ENCODE results near the gene SND1.
"Not testable (repeated sequence)": the region's sequence is repeated elsewhere in the genome, so short reads cannot be mapped to it uniquely, and the experiment has no call there.

The SND1 gene

DNA sequence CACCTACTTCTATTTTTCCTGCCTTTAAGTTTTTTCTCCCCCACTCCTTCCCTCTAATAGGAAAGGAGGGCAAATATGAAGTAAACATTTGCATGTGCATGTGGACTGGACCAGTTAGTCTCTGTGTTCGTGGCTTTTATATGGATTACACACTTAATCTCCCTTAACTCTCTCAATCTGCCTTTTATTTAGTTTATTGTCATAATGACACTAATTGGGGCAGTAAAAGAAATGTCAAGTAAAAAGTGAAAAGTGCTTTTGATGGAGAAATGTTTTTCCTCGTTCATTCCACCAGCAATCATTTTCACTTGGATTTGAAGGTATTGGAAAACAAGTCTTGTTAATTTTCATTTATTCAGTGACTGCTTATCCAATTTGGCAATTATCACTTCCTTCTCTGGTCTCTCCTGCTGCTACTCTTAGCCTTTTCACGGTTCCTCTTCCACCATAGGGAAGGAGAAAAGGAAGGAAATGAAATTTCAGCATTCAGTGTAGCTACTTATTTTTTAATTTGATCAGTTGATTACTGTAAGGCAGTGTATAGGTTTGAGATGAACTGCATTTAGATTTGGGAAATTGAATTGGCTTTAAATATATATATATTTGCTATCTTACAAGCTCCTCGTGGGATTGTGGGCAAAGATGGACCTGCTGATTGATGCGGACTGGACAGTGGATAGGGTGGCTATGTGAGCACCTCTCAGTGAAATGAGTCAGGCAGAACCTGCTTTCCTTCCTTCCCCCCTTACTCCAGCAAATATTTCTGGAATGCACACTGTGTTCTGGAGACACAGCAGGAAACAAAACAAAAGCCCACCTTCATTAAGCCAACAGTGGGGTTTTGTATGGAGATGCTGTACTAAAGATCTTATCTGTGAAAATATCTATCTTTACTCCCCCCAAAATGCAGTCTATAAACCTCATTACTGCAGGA, 301.7 kb downstream of the SND1 start:
- peaks cover 6% of the 10 kb centered on the region for H3K4me1 Mint-ChIP-seq
- no peak overlapping the region for H3K27ac Mint-ChIP-seq
- H3K36me3 Mint-ChIP-seq: peaks cover 42% of the 10 kb centered on the region
- no peak overlapping the region for H3K4me3 Mint-ChIP-seq
- H3K27me3 Mint-ChIP-seq: no peaks in the 10 kb centered on the region
- H3K9me3 Mint-ChIP-seq: no peaks in the 10 kb centered on the region
- ATAC-seq: no peak

DNA sequence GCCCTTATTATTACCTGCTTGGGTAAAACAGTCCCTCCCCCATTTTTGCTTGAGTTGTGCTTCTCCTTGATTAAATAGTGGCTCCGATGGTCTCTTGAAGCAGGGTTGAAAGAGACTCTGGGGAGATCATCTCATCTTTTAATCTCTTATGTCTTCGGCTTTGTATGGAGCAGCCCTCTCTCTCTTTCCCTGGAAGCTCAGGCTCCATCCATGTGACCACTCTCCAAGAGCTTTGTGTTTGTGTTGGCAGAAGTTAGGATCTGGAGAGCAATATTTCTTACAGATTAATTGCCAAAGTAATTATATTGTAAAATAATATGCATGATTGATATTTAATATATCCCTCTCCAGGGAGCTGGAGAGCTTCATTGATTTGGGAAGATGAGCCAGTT, 302.4 kb downstream of the SND1 start:
- H3K27me3 Mint-ChIP-seq: no peaks in the 10 kb centered on the region
- no peak for ATAC-seq

DNA sequence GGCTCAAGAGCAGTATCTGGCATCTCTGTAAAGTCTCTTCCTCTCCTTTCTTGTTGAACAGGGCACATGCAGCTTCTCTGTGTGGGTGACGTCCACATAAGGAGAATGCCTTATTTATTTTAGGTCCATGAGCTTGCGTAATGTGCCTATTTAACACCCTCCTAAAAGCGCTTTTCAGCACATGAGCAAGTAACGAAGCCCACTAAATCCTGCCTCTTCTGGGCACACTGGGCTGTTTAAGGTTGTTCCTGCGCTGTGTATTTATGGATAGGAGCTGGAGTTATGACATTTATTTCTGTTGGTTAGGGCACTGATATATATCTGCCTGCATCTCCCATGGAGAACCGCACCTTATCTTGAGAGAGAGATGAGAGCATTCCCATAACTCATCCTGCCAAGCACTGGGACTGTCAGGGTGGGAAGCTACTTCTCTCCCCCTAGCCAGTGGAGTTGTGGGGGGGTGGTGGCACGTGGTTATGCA, 303.1 kb downstream of the SND1 start:
- ATAC-seq: no peak
- H3K9me3 Mint-ChIP-seq: no peaks in the 10 kb centered on the region
- no peak overlapping the region for H3K27ac Mint-ChIP-seq
- peaks cover 16% of the 10 kb centered on the region for H3K4me1 Mint-ChIP-seq
- peaks cover 41% of the 10 kb centered on the region for H3K36me3 Mint-ChIP-seq
- H3K4me3 Mint-ChIP-seq: no peak overlapping the region
- H3K27me3 Mint-ChIP-seq: no peaks in the 10 kb centered on the region

More for the DNA sequence above, 302.4 kb downstream of the SND1 start:
- H3K4me3 Mint-ChIP-seq: no peak overlapping the region
- H3K27ac Mint-ChIP-seq: no peak overlapping the region
- H3K36me3 Mint-ChIP-seq: peaks cover 38% of the 10 kb centered on the region
- H3K4me1 Mint-ChIP-seq: peaks cover 8% of the 10 kb centered on the region
- no peaks in the 10 kb centered on the region for H3K9me3 Mint-ChIP-seq

DNA sequence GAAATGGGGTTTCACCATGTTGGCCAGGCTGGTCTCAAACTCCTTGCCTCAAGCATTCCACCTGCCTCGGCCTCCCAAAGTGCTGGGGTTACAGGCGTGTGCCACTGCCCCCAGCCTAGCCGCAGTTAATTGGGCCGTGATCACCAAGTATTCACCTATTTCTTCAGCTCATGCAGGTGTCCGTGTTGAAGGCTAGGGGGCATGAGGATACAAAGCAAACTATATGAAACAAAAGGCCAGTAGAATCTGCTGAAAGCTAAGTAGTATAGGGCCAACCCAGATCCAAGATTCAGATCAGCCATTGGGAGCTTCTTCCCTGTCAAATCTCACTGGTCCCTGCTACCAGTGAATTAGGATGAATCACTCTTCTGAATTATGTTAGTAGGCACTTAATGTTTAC, 305.9 kb downstream of the SND1 start:
- Mint-ChIP-seq H3K36me3 (peaks cover 46% of the 10 kb centered on the region), H3K4me3 (no peak overlapping the region), H3K4me1 (peaks cover 14% of the 10 kb centered on the region), H3K27me3 (no peaks in the 10 kb centered on the region), H3K9me3 (no peaks in the 10 kb centered on the region), H3K27ac (no peak overlapping the region)
- no peak for ATAC-seq

DNA sequence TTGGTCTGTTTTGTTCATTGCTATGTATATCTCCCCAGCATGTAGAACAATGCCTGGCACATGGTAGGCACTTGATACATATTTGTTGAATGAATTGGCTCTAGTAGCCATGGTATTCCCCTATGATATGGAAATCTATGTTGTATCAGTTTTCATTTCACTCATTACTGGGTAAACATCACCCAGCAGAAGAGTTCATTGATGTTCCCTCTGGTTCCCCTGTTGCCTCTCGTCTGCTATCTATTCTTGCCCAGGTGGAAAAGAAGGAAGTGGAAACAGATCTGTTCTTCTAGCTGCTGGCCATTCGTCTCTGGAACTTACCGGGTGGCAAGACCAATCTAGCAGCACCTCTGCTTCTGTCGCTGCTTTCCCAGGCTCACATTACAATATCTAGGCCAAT, 307.8 kb downstream of the SND1 start:
- H3K36me3 Mint-ChIP-seq: peaks cover 42% of the 10 kb centered on the region
- no peak overlapping the region for H3K4me3 Mint-ChIP-seq
- ATAC-seq: peak; percentile 50
- no peaks in the 10 kb centered on the region for H3K27me3 Mint-ChIP-seq
- H3K4me1 Mint-ChIP-seq: peaks cover 14% of the 10 kb centered on the region
- peak overlapping the region; percentile 1 for H3K27ac Mint-ChIP-seq
- no peaks in the 10 kb centered on the region for H3K9me3 Mint-ChIP-seq

DNA sequence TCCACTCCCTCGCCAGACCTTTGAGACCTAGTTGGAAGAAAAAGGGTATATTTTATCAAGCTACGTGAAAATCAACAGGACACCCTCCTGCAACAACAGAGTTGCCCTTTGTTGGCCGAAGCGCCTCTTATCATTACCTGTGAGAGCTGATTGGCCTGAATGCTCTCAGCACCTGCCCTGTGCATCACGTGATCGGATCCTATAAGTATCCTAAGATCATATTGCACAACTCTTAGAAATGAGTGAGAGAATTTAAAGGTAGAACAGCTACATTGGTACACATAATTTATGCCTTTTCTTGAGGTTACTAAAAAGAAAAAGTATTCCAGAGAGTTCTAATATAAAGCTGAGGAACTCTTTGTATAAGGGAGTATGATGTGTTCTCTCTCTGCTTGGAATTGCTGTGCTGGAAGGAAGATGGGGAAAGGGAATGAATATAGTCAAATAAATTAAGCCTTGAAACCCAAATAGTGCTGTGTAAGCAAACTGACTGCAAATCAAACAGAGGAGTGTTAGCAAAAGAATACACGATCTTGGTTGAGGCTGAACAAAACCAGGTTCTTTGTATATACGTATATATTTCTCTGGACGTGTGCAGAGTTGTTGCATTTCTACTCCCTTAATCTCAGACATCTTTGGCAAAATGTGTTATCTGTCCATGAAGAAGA, 309.9 kb downstream of the SND1 start:
- H3K9me3 Mint-ChIP-seq: no peaks in the 10 kb centered on the region
- H3K4me3 Mint-ChIP-seq: no peak overlapping the region
- no peak overlapping the region for H3K27ac Mint-ChIP-seq
- ATAC-seq: no peak
- H3K27me3 Mint-ChIP-seq: no peaks in the 10 kb centered on the region
- peaks cover 14% of the 10 kb centered on the region for H3K4me1 Mint-ChIP-seq
- H3K36me3 Mint-ChIP-seq: peaks cover 42% of the 10 kb centered on the region

DNA sequence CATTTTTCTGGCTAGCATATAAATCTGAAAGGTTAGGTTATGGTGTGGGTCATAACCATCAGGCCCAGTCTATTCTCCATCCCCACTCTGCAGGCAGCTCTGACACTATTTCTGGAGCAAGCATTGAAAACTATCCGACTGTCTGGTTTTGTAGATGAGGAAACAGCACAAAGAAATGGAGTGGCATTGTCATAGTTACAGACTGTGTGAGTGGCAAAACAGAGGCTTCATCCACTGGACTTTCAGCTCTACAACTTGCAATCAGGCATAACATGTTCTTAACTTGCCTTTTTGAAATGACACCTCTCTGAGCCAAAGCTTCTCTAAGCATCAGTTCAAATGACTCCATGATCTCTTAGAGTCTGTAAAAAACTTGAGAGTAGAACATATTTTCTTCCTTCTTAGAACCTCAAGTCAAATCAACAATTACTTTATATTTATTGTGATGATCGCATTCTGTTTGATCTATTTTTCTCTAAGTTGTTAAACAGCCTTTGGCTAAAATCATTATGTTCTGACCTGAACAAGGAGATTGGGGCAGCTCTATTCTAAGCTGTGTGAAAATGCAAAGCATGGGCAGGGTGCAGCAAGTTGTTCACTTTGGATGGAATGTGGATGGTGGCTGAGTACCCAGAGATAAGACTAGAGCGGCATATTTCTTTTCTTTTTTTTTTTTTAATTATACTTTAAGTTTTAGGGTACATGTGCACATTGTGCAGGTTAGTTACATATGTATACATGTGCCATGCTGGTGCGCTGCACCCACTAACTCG, 310.8 kb downstream of the SND1 start:
- ATAC-seq: no peak
- Mint-ChIP-seq H3K27me3 (no peaks in the 10 kb centered on the region), H3K27ac (no peak overlapping the region), H3K4me1 (peaks cover 14% of the 10 kb centered on the region), H3K36me3 (peaks cover 42% of the 10 kb centered on the region), H3K9me3 (no peaks in the 10 kb centered on the region), H3K4me3 (no peak overlapping the region)

DNA sequence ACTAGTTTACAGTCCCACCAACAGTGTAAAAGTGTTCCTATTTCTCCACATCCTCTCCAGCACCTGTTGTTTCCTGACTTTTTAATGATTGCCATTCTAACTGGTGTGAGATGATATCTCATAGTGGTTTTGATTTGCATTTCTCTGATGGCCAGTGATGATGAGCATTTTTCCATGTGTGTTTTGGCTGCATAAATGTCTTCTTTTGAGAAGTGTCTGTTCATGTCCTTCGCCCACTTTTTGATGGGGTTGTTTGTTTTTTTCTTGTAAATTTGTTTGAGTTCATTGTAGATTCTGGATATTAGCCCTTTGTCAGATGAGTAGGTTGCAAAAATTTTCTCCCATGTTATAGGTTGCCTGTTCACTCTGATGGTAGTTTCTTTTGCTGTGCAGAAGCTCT, 311.9 kb downstream of the SND1 start:
- peaks cover 18% of the 10 kb centered on the region for H3K4me1 Mint-ChIP-seq
- peaks cover 44% of the 10 kb centered on the region for H3K36me3 Mint-ChIP-seq
- H3K27ac Mint-ChIP-seq, H3K27me3 Mint-ChIP-seq, ATAC-seq, H3K4me3 Mint-ChIP-seq, H3K9me3 Mint-ChIP-seq: not testable (repeated sequence)

DNA sequence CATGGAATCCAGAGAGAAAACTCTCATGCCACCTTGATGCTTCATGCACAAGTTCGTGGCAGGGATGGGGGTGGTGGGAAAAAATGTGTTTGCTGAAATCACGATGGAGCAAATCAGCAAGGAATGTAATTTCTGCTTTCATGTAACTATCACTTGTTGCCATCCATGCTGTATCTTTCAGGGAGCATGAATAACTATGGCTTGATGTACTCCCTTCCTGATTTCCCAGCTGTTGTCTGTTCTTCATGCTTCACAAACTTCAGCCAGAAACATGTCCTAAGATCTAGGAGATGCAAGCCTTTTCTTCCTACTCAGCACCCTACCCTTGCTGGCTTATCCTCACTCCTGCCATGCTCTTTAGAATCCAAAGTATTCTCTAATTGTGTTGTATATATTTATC, 315.3 kb downstream of the SND1 start:
- Mint-ChIP-seq H3K4me1 (peaks cover 9% of the 10 kb centered on the region), H3K36me3 (peaks cover 20% of the 10 kb centered on the region), H3K27me3 (no peaks in the 10 kb centered on the region), H3K4me3 (no peak overlapping the region), H3K9me3 (no peaks in the 10 kb centered on the region), H3K27ac (no peak overlapping the region)
- ATAC-seq: no peak

DNA sequence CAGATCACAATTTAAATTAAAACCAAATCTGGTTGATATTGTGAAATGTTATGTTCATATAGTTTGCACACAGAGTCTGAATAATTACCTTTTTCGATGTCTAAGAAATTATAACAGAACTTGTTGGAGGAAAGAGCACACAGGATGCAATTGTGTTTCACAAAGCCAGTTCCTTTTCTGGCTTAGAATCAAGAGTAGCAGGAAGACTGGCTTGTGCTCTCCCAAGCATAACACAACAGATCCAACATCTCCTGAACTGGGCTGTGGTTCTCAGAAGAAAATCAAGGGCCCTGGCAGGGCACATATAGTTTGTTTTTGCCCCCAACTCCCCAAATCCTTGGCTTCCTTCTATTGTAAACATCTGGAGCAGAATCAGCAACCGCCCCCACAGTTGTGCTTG, 316.6 kb downstream of the SND1 start:
- H3K9me3 Mint-ChIP-seq: no peaks in the 10 kb centered on the region
- ATAC-seq: no peak
- peaks cover 22% of the 10 kb centered on the region for H3K36me3 Mint-ChIP-seq
- H3K27me3 Mint-ChIP-seq: no peaks in the 10 kb centered on the region
- no peak overlapping the region for H3K4me3 Mint-ChIP-seq
- H3K27ac Mint-ChIP-seq: no peak overlapping the region
- peaks cover 9% of the 10 kb centered on the region for H3K4me1 Mint-ChIP-seq

DNA sequence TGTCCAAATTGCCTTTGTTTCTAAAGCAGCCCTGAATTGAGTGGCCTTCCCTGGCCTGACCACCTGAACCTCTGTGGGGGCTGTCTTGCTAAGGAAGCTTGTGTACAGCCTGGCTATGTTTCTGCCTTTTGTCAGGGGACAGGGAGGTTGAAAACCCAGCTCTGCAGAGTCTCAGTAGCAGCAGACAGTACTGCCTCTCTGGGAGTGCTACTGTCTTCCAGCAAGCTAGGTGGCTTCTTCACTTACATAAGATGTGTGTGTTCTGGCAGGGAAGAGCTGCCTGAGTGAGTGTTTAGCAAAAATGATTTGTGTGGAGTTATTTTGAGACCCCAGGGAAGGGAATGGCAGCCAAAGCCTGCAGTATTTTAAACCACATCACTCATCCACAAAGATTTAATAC, 321.8 kb downstream of the SND1 start:
- Mint-ChIP-seq H3K9me3 (peaks cover 10% of the 10 kb centered on the region), H3K36me3 (peaks cover 66% of the 10 kb centered on the region), H3K27ac (no peak overlapping the region), H3K4me3 (no peak overlapping the region), H3K27me3 (no peaks in the 10 kb centered on the region), H3K4me1 (peaks cover 5% of the 10 kb centered on the region)
- ATAC-seq: no peak

DNA sequence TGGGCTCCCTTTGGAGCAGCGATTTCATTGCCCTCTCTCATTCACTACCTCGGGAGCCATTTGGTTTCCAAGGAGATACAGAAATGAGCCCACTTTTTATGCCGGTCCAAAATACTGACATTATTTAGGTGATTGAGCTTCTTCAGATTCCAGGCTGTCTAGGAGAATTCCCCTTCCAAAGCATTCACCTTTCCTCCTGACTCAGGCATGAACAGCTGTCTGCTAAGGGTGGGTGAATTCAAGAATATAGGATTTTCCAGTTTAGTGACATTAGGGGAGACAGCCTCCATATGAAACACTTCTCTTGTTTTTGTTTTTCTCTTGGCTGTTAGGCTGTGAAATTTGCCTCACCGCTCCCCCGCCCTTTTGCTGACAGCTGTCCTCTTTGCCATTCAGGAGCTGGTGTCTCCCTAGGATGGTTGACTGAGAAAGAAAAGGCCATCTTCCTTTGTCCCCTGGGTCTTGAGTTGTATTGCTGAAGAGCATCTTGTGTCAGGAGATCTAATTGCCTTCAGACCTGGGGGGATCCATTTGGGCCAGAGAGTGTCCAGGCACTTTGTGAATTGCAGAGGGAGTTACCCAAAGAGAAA, 322.5 kb downstream of the SND1 start:
- H3K27me3 Mint-ChIP-seq: no peaks in the 10 kb centered on the region
- no peak overlapping the region for H3K4me3 Mint-ChIP-seq
- ATAC-seq: no peak
- H3K36me3 Mint-ChIP-seq: peaks cover 68% of the 10 kb centered on the region
- peaks cover 16% of the 10 kb centered on the region for H3K9me3 Mint-ChIP-seq
- no peak overlapping the region for H3K27ac Mint-ChIP-seq
- H3K4me1 Mint-ChIP-seq: peaks cover 6% of the 10 kb centered on the region

DNA sequence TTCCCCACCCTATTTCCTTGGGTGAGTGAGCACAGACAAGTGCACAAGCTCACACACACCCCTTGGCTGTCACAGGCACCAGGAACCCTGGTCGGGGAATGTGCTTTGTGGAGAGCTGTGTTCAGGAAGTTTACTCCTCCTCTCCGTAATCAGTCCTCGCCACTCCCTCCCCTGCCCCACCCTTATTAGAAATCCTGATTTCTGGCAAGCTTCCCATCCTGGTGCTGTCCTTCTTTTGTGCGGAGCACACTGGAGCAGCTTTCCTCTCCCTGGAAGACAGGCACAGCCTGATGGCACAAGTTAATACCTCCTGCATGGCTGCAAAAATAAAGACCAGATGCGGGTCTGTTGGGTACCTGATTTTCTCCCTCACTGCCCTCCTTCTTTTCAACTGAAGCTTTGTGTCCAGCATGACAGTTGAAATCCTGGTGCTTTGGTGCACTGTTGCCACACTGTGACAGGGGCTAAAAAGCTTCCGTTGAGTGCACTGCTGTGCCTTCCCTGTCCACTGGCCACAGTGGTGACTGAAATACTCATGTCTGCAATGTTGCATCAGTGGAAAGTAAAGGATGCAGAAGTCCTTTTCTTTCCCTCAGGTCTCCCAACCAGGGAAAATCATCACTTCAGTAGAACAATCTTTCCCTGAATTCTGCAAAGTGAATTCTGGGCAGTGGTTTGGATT, 324.2 kb downstream of the SND1 start:
- no peak for ATAC-seq
- Mint-ChIP-seq H3K4me1 (peaks cover 8% of the 10 kb centered on the region), H3K27me3 (no peaks in the 10 kb centered on the region), H3K4me3 (no peak overlapping the region), H3K36me3 (peaks cover 70% of the 10 kb centered on the region), H3K27ac (no peak overlapping the region), H3K9me3 (peaks cover 16% of the 10 kb centered on the region)

DNA sequence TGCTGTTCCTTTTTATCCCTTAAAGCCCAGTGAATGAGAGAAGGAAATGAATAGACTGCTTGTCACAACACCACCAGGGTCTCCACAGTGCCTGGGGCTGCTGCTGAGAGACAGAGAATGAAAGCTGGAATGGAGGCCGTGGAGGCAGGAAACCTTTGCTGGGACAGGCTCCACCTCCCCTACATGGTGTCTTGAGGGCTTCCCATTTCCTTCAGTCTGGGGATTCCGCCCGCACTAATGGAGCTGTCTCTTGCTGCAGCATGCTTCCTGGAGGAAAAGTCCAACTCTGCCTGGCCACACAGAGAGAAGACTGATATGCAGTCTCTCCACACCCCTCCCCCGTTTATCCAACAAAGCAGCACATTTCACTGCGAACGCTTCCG, 324.7 kb downstream of the SND1 start:
- Mint-ChIP-seq H3K9me3 (peaks cover 16% of the 10 kb centered on the region), H3K36me3 (peaks cover 71% of the 10 kb centered on the region), H3K4me1 (peaks cover 8% of the 10 kb centered on the region), H3K27me3 (no peaks in the 10 kb centered on the region), H3K4me3 (no peak overlapping the region), H3K27ac (no peak overlapping the region)
- no peak for ATAC-seq
